GM21723 (cell line): ENCODE data around the gene GALNT9.
"Not testable (repeated sequence)": the region's sequence is repeated elsewhere in the genome, so short reads cannot be mapped to it uniquely, and the experiment has no call there.

Experiments
- ATAC-seq: cut with Tn5 transposase; IDR thresholded peaks from one replicate; pipeline ENCODE4 v1.9.1; 2021; ENCODE audit warnings: mild to moderate bottlenecking, moderate library complexity; ENCODE audit not compliant: unreplicated experiment

The GALNT9 gene

GRCh38 chr12:132329036-132329719 is at the start of gene GALNT9:
Gene GALNT9, minus strand, starts transcription at chr12:132329589. Its CDS starts 386 bp downstream, at chr12:132329203.
- no peak for ATAC-seq

GRCh38 chr12:132379057-132379456 is 49.7 kb upstream of the GALNT9 start:
- not testable (repeated sequence) for ATAC-seq

GRCh38 chr12:132377147-132377546 is 47.8 kb upstream of the GALNT9 start:
- ATAC-seq, result no peak

- no peak for ATAC-seq
Observed at GRCh38 chr12:132376464-132376830, 47.1 kb upstream of the GALNT9 start.

GRCh38 chr12:132375747-132376463 is 46.5 kb upstream of the GALNT9 start:
- ATAC-seq, result no peak

- no peak for ATAC-seq
Observed at GRCh38 chr12:132374612-132375445, 45.4 kb upstream of the GALNT9 start.

GRCh38 chr12:132373901-132374611 is 44.7 kb upstream of the GALNT9 start:
- ATAC-seq, result no peak

- ATAC-seq, result no peak
Observed at GRCh38 chr12:132367852-132368251, 38.5 kb upstream of the GALNT9 start.

GRCh38 chr12:132367071-132367851 is 37.9 kb upstream of the GALNT9 start:
- no peak for ATAC-seq

- no peak for ATAC-seq
Observed at GRCh38 chr12:132366341-132366861, 37.0 kb upstream of the GALNT9 start.

- no peak for ATAC-seq
Observed at GRCh38 chr12:132365226-132365625, 35.8 kb upstream of the GALNT9 start.

GRCh38 chr12:132364348-132364902 is 35.0 kb upstream of the GALNT9 start:
- ATAC-seq, result no peak

- ATAC-seq, result no peak
Observed at GRCh38 chr12:132363661-132364347, 34.4 kb upstream of the GALNT9 start.

- ATAC-seq, result no peak
Observed at GRCh38 chr12:132362996-132363660, 33.7 kb upstream of the GALNT9 start.

- no peak for ATAC-seq
Observed at GRCh38 chr12:132360906-132361777, 31.8 kb upstream of the GALNT9 start.

GRCh38 chr12:132360410-132360809 is 31.0 kb upstream of the GALNT9 start:
- ATAC-seq, result no peak

GRCh38 chr12:132359971-132360370 is 30.6 kb upstream of the GALNT9 start:
- no peak for ATAC-seq

- ATAC-seq, result no peak
Observed at GRCh38 chr12:132359551-132359950, 30.2 kb upstream of the GALNT9 start.
